HG03039 (cell line): Measurements from ENCODE around the gene ERVK3-1.
"Not testable (repeated sequence)": the region's sequence is repeated elsewhere in the genome, so short reads cannot be mapped to it uniquely, and the experiment has no call there.

Source experiments
- ATAC-seq: cut with Tn5 transposase; IDR thresholded peaks from one replicate; pipeline ENCODE4 v1.9.1; 2021; ENCODE audit warnings: mild to moderate bottlenecking, moderate library complexity; ENCODE audit not compliant: unreplicated experiment

Gene ERVK3-1

DNA sequence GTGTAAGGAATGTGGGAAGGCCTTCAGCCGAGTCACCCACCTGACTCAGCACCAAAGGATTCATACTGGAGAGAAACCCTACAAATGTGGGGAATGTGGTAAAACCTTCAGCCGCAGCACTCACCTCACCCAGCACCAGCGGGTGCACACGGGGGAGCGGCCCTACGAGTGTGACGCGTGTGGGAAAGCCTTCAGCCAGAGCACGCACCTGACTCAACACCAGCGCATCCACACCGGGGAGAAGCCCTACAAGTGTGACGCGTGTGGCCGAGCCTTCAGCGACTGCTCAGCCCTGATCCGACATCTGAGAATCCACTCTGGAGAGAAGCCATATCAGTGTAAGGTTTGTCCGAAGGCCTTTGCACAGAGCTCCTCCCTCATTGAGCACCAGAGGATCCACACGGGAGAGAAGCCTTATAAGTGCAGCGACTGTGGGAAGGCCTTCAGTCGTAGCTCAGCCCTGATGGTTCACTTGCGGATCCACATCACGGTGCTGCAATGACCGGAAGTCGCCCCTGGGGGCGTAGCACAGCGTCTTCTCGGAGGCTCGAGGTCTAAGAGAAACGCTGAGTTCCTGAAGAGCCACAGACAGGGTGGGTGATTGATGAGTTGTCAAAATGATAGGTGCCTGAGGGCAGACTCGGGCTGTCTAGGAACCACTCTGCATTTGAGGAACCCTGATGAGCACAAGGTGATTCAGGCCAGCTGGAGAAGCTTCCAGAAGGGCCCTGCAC lies 33.8 kb downstream of the ERVK3-1 start:
- ATAC-seq = no peak

DNA sequence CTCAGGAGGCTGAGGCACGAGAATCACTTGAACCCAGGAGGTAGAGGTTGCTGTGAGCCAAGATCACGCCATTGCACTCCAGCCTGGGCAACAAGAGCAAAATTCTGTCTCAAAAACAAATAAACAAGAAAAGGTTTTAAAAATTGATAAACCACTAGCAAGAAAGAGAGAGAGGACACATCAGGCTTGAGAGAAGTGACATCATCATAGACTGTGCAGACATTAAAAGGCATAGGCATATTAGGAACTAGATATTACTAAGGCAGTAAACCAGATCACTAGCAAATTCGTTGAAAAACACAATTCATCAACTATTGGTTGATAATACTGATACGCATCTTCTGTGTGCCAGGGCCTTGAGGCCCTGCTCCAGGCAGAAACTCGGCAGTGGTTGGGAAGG lies 40.4 kb downstream of the ERVK3-1 start:
- no peak for ATAC-seq

DNA sequence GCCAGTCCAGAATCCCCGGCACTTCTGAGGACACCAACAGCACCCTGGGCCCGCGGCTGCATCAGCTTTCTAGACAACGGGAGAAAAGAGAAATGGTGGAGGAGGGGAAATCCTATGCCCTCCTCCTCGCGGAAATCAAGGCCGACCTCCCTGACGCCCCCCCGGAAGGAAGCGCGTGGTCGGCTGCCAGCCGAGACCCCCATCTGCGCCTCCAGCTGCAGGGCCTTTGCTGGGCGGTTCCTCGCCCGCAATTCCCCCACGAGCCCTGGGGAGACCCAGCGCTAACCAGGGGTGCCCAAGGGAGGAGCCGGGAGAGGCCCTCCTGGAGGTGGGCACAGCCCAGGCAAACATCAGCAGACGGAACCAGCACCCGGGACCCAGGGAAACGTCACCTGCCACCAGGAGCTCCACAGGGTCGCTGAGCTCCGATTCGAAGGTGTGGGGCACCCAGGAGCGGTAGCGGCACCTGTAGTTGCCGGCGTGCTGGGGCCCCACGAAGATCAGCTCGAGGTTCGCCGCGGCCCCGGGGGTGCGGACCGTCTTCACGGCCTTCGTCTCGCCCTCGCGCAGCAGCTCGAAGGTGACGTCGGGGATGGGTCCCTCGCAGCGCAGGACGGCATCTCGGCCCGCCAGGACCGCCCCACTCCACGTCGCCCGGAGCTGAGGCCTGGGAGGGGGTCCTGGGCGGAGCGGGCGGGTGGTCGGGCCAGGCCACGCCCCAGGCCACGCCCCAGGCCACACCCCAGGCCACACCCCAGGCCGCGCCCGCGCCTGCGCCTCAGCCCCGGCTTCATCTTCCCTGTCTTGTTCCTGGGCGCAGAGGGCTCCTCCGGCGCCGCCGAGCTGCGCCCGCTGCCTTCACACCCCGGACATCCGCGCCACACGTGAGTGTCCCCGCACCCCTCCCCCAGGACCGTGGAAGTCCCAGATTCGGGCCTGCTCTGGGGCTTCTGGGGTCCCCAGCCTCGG lies 42.1 kb downstream of the ERVK3-1 start:
- peak; percentile 82 for ATAC-seq

DNA sequence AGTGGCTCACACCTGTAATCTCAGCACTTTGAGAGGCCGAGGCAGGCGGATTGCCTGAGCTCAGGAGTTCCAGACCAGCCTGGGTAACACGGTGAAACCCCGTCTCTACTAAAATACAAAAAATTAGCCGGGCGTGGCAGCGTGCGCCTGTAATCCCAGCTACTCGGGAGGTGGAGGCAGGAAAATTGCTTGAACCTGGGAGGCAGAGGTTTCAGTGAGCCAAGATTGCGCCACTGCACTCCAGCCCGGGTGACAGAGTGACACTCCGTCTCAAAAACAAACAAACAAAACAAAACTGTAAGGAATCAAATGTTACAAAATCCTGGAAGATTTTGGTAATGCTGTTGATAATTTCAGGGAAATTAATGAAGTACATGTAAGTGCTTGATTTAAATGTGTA lies 42.9 kb downstream of the ERVK3-1 start:
- ATAC-seq = not testable (repeated sequence)

DNA sequence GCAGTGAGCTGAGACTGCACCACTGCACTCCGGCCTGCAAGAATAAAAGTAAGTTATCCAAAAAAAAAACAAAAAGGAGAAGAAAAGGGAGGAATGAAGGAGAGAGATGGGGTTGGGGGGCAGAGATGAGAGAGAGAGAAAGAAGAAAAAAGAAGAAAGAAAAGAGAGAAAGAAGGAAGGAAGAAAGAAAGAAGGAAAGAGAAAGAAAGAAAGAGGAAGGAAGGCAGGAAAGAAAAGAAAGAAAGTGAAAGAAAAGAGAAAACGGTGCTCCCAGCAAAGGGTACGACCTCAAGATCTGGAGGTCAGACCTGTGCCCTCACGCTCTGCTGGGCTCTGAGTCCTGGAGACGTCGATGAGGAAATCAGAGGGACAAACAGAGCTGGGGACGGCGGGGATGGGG lies 44.4 kb downstream of the ERVK3-1 start:
- ATAC-seq = no peak

DNA sequence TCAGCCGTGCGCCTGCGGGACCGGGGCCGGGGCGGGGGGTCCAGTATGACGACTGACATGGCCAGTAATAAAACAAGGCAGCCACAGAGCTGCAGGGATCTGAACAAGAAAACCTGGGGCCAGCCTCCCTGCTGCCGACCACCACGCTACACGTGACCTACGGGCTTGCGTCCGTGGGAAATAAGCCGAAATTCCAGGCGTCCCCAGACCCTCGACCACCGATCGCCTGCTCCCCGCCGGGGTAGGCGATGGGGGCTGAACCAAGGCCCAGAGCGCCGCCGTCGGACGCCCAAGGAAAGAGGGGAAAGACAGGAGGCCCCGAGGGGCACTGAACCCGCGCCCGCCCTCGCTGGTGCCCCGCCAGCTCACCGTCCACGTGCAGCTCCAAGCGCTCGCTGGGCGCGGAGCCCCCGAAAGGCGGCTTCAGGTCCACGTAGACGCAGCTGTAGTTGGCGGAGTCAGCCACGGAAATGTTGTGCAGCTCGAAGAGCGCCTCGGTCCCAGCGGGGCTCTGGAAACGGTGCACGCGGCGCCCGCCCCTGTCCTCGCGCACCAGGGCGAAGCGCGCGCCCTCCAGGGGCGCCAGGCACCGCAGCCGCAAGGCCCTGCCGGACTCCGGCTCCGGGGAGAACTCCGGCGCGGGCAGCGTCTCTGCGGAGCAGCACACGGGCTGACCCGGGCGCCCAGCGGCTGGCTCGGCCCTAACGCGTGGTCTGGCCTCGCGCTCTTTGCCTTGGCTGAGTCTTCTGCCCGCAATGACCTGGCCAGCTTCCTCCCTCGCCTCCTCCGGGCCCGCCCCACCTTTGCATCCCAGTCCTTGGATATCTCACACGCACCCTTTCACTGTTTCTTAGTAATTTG lies 45.1 kb downstream of the ERVK3-1 start:
- no peak for ATAC-seq

DNA sequence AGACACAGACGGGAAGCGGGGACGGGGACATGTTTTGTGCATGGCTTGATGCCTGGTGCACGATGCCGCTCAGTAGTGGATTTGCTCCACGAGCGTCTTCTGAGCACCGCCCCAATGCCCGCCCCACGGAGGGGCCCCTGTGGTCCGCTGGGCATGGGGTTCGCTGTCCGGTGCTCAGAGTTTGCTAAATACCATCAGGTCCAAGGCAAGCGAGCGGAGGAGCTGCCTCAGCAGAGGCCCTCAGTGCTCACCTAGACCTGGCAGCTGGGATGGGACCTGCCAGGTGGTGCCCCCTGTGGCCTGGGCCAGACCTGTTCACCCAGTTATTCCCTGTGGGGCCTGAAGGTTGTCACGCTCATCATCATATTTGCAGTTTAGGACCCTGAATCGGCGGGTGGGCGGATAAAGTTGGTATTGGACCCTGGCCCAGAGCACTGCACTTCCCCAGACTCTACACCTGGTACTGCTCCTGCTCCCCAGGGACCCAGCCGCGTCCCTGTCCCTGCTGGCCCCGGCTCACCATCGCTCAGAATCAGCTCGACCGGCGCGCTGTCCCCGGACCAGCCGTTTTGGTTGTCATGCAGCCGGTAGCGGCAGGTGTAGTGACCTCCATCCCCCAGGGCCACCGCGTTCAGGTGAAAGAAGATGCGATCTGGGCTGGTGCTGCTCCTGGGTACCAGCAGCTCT lies 45.8 kb downstream of the ERVK3-1 start:
- ATAC-seq = no peak

DNA sequence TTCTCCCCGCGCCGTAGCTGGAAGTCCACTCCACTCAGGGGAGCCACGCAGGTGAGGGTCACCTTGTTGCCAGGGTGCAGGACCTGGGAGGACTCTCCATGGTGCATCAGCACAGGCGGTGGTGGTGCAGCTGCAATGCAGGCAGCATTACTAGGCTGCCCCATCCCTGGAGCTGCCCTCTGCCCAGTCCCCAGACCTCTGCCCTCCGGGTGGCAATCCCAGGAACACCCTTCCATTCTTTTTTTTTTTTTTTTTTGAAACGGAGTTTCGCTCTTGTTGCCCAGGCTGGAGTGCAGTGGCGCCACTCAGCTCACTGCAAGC lies 46.3 kb downstream of the ERVK3-1 start:
- ATAC-seq = no peak

DNA sequence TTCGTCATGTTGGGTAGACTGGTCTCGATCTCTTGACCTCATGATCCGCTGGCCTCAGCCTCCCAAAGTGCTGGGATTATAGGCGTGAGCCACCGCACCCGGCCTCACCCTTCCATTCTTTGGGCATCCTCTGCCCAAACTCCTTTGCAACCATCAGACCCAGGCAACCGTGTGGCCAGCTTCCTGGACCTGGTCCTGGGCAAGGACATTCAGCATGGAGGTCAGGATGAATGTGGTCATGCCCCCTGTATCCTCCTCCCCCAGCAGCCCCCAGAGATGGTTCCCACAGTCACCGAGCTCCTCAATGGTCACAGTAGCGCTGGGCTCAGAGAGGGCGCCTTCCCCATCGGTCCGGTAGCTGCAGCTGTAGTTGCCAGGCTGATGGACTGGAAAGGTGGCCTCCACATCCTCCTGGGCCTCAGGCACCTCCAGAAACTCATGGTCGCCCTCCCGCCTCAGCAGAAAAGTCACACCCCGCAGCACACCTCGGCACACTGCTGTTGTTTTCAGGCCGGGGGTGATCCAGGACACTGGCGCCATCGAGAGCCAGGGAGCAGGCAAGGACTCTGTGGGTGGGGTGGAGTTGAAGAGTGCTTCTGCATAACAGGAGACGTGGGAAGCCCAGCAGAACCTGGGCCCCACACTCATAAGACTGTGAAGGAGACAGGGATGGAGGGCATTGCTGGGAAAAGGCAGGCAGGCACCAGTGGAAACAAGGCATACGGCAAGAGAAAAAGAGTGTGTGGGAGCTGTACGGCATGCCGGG lies 47.0 kb downstream of the ERVK3-1 start:
- no peak for ATAC-seq

DNA sequence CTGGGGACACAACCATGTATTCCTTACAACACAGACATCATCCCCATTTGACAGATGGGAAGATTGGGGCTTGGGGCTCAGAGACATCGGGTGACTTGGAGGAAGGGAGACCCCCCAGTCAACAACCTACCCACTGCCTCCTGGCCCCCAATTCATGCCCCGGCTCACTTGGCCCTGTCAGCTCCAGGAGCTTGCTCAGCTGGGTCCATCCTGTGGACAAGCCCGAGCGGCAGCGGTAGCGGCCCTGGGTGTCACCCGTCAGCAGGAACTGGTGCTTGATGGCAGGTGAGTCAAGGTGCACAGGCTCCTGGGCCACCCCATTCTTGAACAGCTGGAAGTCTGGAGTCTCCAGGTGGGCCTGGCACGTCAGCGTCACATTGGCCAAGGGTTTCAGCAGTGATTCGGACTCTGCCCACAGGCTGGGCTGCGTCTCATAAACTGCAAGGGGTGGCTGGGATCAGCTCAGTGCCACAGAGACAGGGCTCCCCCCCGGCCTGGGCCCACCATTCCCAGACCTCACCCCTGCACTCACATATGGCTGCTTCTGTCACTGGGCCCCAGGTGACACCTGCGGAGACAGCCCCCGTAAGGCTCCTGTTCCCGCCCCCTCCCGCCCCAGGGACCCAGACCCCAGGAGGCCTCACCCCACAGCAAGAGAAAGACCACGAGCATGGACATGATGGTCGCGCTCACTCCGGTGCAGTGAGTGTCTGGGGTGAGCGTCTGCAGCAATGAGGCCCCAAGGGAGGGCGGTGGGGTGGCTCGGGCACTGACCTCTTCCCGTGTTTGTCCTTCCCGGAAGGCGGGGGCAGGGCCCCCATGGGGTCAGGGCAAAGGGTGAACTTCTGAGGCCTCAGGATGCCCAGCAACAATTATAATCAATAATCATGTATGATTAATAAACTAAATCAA lies 47.8 kb downstream of the ERVK3-1 start, which contains the start of gene A1BG:
A1BG (minus strand) TSS at position 733 of the 912 bp plus-strand sequence; CDS start at position 678, 55 bp downstream.
- ATAC-seq = no peak

DNA sequence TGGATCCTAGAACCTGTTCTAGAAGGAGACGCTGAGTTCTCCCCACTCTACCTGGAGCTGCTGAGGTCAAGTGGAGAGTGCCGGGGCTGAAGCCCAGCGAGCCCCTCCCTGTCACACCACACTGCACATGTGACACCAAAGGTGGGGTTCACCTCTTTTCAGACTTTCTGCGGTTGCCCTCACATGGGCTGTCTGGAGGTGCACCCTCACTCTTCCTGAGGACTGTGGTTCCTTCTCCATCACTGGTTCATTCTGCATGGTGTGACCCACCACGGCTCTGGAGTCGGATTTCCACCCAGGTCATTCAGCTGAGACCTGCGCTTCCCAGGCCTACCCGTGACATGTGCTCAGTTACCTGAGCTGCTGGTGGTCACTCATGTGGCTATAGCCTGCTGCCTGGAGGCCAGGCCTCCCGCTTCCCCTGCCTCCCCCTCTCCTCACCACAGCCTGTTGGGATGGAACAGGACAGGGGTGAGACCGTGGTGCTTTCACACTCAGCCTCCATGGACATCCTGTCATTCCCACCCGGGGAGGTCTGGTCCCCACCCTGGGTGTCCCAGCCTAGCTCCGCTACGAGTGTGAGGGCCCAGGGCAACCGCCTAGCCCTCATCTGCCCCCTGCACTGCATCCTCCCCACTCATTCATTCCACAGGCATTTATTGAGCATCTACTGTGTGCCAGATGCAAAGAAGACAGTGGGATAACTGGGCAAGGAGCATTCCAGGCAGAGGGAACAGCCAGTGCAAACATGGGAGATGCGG lies 48.7 kb downstream of the ERVK3-1 start:
- no peak for ATAC-seq

DNA sequence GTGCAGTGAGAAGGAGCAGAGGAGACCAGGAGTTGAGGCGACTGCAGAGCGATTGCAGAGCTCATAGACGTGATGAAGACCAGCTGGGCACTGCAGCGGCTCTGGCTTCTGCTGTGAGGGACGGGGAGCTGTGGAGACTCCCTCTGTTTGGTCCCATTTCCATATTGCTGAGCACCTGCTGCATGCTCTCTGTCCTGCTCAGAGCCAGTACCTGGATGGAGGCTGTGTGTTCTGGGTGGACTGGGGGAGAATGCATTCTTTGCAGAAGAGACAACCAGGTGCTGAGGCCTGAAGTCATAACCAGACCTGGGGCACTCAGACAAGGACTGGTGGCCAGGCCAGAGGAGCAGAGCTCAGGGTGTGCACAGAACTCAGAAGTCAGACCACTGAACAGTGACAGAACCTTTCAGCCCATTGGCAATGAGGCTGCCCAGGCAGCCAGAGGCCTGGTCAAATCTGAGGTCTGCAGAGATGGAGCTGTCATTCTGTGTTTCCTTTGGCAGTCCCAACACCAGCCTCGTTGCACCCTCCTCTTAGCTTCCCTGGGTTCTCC lies 49.4 kb downstream of the ERVK3-1 start:
- no peak for ATAC-seq

DNA sequence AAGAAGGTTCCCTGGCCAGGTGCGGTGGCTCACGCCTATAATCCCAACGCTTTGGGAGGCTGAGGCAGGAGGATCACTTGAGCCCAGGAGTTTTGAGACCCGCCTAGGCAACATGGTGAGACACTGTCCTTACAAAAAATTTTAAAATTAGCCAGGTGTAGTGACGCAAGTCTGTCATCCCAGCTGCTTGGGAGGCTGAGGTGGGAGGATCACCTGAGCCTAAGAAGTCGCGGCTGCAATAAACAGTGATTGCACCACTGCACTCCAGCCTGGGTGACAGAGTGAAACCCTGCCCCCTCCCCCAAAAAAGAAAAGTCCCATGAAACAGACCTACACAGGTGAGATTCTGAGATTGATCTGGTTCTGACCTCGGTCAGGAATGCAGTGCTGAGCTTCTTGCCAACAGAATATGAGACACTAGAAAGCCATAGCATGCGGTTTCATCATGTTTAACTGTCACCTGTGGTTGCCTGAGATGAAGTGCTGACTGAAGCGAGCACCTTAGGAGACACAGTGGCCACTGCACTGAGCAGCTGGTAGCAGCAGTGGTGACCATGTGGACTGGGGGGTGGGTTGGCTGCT lies 50.1 kb downstream of the ERVK3-1 start:
- ATAC-seq = no peak

DNA sequence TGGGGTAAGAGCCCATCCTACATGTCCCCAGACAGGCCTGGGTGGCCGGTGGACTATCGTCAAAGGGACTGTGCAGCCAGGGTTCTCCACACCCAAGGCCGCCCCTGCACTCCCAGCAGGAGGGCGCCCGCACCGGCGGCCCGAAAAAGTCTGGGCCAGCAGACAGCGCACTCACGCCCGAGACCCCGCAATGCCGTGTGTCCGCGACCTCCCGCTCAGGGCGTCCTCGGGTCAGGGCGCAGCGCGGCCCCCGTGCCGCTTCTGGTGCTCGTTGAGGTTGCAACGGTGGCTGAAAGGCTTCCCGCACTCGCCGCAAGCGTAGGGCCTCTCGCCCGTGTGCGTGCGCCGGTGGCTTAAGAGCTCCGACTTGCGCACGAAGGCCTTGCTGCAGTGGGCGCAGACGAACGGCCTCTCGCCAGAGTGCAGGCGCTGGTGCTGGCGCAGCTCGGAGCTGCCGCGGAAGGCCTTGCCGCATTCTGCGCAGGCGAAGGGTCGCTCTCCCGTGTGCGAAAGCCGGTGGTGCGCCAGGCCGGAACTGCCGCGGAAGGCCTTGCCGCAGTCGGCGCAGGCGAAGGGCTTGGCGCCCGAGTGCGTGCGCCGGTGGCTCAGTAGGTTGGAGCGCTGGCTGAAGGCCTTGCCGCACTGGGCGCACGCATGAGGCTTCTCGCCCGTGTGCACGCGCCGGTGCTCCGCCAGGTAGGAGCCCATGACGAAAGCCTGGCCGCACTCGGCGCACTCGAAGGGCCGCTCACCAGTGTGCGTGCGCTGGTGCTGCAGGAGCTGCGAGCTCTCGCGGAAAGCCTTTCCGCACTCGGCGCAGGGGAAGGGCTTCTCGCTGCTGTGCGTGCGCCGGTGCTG lies 51.0 kb downstream of the ERVK3-1 start:
- no peak for ATAC-seq

DNA sequence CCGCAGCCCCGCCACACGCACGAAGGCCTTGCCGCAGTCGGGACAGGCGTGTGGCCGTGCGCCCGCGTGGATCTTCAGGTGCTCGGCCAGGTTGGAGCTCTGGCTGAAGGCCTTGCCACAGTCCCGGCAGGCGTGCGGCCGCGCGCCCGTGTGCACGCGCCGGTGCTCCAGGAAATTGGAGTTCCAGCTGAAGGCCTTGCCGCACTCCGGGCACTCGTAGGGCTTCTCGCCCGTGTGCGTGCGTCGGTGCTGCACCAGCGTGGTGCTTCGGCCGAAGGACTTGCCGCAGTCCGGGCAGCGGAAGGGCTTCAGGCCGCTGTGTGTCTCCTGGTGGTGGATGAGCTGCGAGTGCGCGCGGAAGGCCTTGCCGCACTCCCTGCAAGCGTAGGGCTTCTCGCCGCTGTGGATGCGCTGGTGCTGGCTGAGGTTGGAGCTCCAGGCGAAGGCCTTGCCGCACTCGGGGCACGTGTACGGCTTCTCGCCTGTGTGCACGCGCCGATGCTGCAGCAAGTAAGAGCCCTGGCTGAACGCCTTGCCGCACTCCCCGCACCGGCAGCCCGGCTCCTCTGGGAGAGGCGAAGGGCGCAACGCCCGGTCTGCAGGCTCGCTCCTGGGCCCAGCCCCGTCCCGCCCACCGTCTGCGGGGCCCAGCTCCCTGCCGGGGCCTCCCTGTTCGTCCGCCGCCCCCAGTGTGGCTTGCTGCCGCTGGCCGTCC lies 51.7 kb downstream of the ERVK3-1 start:
- ATAC-seq = no peak
